GM20000 (cell line): ENCODE measurements around the gene ZNF738.

Experiments
- DNase-seq: peaks from one replicate; pipeline ENCODE4 v3.0.0; 2012; ENCODE audit warnings: low spot score
- TF ChIP-seq, protein P1 (sequence below): IDR thresholded peaks from 2 replicates; pipeline ENCODE4 v1.5.1; 2012; ENCODE audit warnings: mild to moderate bottlenecking, control low read depth; ENCODE audit errors: extremely low read depth, missing control alignments

The ZNF738 gene

DNA sequence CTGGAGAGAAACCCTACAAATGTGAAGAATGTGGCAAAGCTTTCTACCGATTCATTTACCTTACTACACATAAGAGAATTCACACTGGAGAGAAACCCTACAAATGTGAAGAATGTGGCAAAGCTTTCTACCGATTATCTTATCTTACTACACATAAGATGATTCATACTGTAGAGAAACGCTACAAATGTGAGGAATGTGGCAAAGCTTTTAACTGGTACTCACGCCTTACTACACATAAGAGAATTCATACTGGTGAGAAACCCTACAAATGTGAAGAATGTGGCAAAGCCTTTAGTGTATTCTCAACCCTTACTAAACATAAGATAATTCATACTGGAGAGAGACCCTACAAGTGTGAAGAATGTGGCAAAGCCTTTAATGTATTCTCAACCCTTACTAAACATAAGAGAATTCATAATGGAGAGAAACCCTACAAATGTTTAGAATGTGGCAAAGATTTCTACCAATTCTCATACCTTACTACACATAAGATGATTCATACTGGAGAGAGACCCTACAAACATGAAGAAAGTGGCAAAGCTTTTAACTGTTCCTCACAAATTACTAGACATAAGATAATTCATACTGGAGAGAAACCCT is 25.3 kb downstream of the ZNF738 start:
- TF ChIP-seq, protein P1, sequence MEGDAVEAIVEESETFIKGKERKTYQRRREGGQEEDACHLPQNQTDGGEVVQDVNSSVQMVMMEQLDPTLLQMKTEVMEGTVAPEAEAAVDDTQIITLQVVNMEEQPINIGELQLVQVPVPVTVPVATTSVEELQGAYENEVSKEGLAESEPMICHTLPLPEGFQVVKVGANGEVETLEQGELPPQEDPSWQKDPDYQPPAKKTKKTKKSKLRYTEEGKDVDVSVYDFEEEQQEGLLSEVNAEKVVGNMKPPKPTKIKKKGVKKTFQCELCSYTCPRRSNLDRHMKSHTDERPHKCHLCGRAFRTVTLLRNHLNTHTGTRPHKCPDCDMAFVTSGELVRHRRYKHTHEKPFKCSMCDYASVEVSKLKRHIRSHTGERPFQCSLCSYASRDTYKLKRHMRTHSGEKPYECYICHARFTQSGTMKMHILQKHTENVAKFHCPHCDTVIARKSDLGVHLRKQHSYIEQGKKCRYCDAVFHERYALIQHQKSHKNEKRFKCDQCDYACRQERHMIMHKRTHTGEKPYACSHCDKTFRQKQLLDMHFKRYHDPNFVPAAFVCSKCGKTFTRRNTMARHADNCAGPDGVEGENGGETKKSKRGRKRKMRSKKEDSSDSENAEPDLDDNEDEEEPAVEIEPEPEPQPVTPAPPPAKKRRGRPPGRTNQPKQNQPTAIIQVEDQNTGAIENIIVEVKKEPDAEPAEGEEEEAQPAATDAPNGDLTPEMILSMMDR: no peak
- no peak for DNase-seq

DNA sequence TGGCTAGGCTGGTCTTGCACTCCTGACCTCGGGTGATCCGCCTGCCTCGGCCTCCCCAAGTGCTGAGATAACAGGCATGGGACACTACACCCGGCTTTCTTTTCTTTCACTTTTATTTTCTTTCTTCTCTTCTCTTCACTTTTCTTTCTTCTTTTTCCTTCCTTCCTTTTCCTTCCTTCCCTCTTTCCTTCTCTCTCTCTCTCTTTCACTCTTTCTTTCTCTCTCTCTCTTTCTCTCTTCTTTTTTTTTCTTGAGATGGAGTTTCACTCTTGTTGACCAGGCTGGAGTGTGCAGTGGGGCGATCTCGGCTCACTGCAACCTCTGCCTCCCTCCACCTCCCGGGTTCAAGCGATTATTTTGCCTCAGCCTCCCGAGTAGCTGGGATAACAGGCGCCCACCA is 37.3 kb downstream of the ZNF738 start:
- TF ChIP-seq, protein P1: no peak
- DNase-seq: no peak

- TF ChIP-seq, protein P1: no peak
- peak; percentile 78 for DNase-seq
These were observed 38.2 kb downstream of the ZNF738 start, which contains the start of gene ZNF493 for GRCh38 chr19:21396893-21397572. Gene ZNF493 (plus strand): TSS chr19:21397133. CDS start chr19:21397238, 105 bp downstream.

DNA sequence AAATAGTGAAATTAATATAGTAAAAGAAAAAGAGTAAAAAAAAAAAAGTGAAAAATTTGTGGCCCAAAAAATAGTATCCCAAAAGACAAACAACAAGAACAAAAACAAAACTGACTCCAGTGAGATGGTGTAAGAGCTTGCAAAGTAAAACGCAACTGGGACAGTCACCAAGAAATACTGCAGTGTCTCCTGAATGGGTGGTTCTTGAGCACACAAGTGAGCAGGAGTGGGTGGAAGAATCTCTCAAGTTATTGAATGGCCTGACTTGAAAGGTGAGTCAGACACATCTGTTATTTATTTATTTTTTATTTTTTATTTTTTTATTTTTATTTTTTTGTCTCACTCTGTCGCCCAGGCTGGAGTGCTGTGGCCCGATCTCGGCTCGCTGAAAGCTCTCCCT is 40.1 kb downstream of the ZNF738 start:
- TF ChIP-seq, protein P1: no peak
- no peak for DNase-seq

GRCh38 chr19:21402303-21402985 is 43.6 kb downstream of the ZNF738 start:
- no peak for DNase-seq
- TF ChIP-seq, protein P1: no peak

GRCh38 chr19:21410166-21410565 is 51.4 kb downstream of the ZNF738 start:
- no peak for DNase-seq
- TF ChIP-seq, protein P1: no peak

GRCh38 chr19:21422244-21422643 is 63.4 kb downstream of the ZNF738 start:
- DNase-seq: no peak
- TF ChIP-seq, protein P1: no peak
